Caco-2 (cell line): Measurements from ENCODE around the gene NFKB2. TPM values are rescaled to one million over a fixed set of nuclear protein-coding genes. Genes with fewer than 3 reads are reported as not detected.

Experiments used
- BruUV-seq: library from RNA; stranded (reverse); fragments of 400-500 nt; replicated peaks from 2 replicates; lab custom pipeline; 2021; lab: Mats Ljungman, UMichigan
- CTCF ChIA-PET: fragments of 300-600 bp; sonication (Branson Sonifier 250); formaldehyde crosslinking; loops from one replicate; lab custom pipeline; 2022; ENCODE audit warnings: antibody characterized with exemption; lab: Charles Lee
- POLR2A ChIA-PET: fragments of 300-600 bp; sonication (Branson Sonifier 250); formaldehyde crosslinking; loops from one replicate; lab custom pipeline; 2022; ENCODE audit warnings: antibody characterized with exemption; lab: Charles Lee
- DNase-seq, 2 experiments: peaks; one replicate each; pipeline versions ENCODE4 v3.0.0 to v3.0.0-alpha.2; 2020 to 2022
- H3K27me3 ChIP-seq: replicated peaks from 2 replicates; pipeline ENCODE4 v1.6.0; 2011; ENCODE audit warnings: low read length; ENCODE audit not compliant: control insufficient read depth, insufficient read depth
- H3K36me3 ChIP-seq: 2 replicates; pipeline ENCODE4 v1.5.1; 2011; ENCODE audit warnings: low read length; ENCODE audit not compliant: control insufficient read depth, insufficient read depth
- H3K4me1 ChIP-seq: fragments of 250-450 bp; sonication (Bioruptor Pico); 2 replicates; pipeline ENCODE4 v1.5.1; 2020; ENCODE audit warnings: mild to moderate bottlenecking
- H3K4me3 ChIP-seq: 2 replicates; pipeline ENCODE4 v1.5.1; 2011; ENCODE audit warnings: low read depth, mild to moderate bottlenecking, control low read depth, low read length
- H3K9me3 ChIP-seq: fragments of 250-450 bp; sonication (Bioruptor Pico); 2 replicates; pipeline ENCODE4 v1.5.1; 2020; ENCODE audit warnings: mild to moderate bottlenecking, moderate library complexity
- H3K27ac Mint-ChIP-seq: one replicate; pipeline ENCODE4 v1.8.0; 2022; ENCODE audit warnings: mixed read lengths; ENCODE audit not compliant: unreplicated experiment
- H3K27me3 Mint-ChIP-seq: one replicate; pipeline ENCODE4 v1.8.0; 2022; ENCODE audit warnings: mixed read lengths; ENCODE audit not compliant: insufficient read depth, unreplicated experiment
- H3K36me3 Mint-ChIP-seq: one replicate; pipeline ENCODE4 v1.8.0; 2022; ENCODE audit warnings: mild to moderate bottlenecking, mixed read lengths; ENCODE audit not compliant: insufficient read depth, unreplicated experiment
- H3K4me1 Mint-ChIP-seq: one replicate; pipeline ENCODE4 v1.8.0; 2022; ENCODE audit warnings: low read depth, mixed read lengths; ENCODE audit not compliant: unreplicated experiment
- H3K4me3 Mint-ChIP-seq: one replicate; pipeline ENCODE4 v1.8.0; 2022; ENCODE audit warnings: mild to moderate bottlenecking, moderate library complexity, mixed read lengths; ENCODE audit not compliant: unreplicated experiment
- H3K9me3 Mint-ChIP-seq: one replicate; pipeline ENCODE4 v1.8.0; 2022; ENCODE audit warnings: mixed read lengths; ENCODE audit not compliant: unreplicated experiment
- intact Hi-C: fragments of 100-400 bp; cut with micrococcal nuclease; formaldehyde crosslinking; loops from one replicate; pipeline ENCODE4 v1.10.0; 2022; ENCODE audit not compliant: unreplicated experiment
- total RNA-seq: library from RNA; stranded (reverse); gene quantifications from 2 replicates; pipeline ENCODE4 v1.2.3, GENCODE V29; 2022
- TF ChIP-seq, protein P1 (sequence below), 2 experiments: fragments of 200-600 bp in 1 of 2; IDR thresholded peaks; 1 replicate in 1 of 2; 2 replicates in 1 of 2; pipeline versions ENCODE4 v1.5.1 to v1.8.0; 2011 to 2022; ENCODE audit warnings: antibody characterized with exemption in 1 of 2, control low read depth in 1 of 2, inconsistent platforms in 1 of 2, low read depth in 1 of 2, low read length in 1 of 2, mild to moderate bottlenecking in 1 of 2, moderate library complexity in 1 of 2; ENCODE audit not compliant: insufficient read depth in 1 of 2, severe bottlenecking in 1 of 2, unreplicated experiment in 1 of 2

NFKB2 gene
- total RNA-seq, 1 experiment from 2014 or later: 36.5 TPM

DNA sequence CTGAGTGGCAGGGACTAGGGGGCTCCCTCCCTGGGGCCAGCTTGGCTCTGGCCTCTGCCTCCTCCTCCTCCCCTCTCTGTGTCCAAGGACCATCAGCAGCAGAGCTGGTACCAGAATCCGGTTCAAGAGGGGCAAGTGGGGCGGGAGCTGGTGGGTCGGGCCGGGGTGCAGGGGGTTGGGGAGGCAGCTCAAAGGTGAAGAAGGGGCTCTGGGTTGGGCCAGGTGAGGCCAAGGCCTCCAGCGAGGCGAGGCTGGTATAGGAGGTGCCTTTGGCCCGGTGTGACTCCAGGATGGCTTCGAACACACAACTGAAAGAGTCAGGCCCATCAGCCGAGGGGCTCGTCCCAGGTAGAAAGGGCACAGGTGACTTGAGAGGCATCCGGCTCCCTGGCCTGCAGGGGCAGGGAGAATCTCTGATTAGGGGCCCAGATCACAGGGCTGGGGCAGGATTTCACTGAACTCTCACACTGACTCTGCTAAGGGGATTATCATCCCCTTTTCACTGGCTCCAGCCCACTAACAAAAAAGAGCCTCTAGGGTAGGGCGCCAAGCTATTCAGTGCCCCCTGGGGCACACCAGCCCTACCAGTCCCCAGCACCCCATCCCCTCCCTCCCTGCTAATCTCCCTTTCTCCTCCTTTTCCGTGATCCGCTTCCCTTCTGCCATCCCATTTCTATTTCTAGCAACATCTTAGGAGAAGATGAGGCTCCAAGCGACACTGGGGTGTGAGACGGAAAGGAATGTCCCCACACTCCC lies 18.5 kb downstream of the NFKB2 start:
- peaks cover 2% of the 10 kb centered on the region for H3K4me1 Mint-ChIP-seq
- TF ChIP-seq, protein P1, sequence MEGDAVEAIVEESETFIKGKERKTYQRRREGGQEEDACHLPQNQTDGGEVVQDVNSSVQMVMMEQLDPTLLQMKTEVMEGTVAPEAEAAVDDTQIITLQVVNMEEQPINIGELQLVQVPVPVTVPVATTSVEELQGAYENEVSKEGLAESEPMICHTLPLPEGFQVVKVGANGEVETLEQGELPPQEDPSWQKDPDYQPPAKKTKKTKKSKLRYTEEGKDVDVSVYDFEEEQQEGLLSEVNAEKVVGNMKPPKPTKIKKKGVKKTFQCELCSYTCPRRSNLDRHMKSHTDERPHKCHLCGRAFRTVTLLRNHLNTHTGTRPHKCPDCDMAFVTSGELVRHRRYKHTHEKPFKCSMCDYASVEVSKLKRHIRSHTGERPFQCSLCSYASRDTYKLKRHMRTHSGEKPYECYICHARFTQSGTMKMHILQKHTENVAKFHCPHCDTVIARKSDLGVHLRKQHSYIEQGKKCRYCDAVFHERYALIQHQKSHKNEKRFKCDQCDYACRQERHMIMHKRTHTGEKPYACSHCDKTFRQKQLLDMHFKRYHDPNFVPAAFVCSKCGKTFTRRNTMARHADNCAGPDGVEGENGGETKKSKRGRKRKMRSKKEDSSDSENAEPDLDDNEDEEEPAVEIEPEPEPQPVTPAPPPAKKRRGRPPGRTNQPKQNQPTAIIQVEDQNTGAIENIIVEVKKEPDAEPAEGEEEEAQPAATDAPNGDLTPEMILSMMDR (IDR thresholded peaks at IDR 0.05; ENCODE audit: insufficient read depth in 1 of 2, low read depth in 1 of 2, low read length in 1 of 2, severe bottlenecking in 1 of 2, unreplicated experiment in 1 of 2): no peak
- no peak overlapping the region for H3K4me3 Mint-ChIP-seq
- no peak for DNase-seq
- H3K9me3 Mint-ChIP-seq: no peaks in the 10 kb centered on the region
- no peak overlapping the region for H3K4me3 ChIP-seq
- intact Hi-C loops: no loop called here
- H3K27ac Mint-ChIP-seq: no peak overlapping the region
- no peaks in the 10 kb centered on the region for H3K36me3 ChIP-seq
- H3K4me1 ChIP-seq: peaks cover 4% of the 10 kb centered on the region; the same call in 1 of the 2 replicates
- no TSS peak for BruUV-seq
- H3K27me3 Mint-ChIP-seq: peaks cover 12% of the 10 kb centered on the region
- POLR2A ChIA-PET: no interaction called here
- H3K9me3 ChIP-seq: no peaks in the 10 kb centered on the region
- H3K27me3 ChIP-seq: peaks cover 1% of the 10 kb centered on the region; the same call in 1 of the 2 replicates
- CTCF ChIA-PET: no interaction called here
- H3K36me3 Mint-ChIP-seq: peaks cover 2% of the 10 kb centered on the region

DNA sequence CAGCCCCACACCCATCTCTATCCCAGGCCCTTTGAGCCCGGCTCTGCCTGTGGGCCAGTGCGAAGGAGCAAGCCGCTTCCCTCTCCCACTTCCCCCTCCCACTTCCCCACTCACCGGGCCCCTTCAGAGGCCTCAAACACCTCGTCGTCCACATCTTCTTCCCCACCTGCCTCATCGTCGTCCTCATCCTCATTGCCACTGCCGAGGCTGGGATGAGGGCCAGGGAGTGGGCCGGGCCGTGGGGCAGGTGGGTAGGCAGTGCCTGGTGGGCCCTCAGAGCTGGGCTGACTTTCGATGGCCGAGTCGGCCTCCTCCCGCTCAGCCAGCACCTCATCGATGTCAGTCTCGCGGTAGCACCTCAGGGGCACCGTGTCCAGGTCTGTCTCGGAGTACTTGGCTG lies 19.2 kb downstream of the NFKB2 start:
- H3K4me1 ChIP-seq: peaks cover 4% of the 10 kb centered on the region; the same call in 1 of the 2 replicates

DNA sequence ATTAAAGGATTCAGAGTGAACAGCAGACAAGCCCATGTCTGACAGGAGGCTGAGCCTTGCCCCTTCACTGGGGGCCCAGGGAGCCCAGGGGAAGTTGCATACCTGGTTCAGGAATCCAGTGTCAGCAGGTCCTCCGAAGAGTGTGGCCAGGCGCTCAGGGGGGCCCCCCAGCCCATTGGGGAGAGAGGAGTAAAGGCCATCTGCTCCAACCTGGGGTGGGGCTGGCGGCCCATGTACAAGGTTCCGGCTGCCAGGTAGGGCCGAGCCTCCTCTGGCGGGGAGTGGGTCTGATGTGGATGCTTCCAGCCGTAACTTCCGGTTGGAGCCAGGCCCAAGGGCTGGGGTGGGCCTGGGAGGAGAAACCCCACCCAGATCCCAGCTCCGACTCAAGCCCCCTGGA lies 20.8 kb downstream of the NFKB2 start:
- ChIA-PET CTCF (interaction anchor here (0.7 kb wide), 1 partner anchor 12 kb away, joined by 3 read pairs; no protein-coding TSS in a partner anchor), POLR2A (no interaction called here)
- H3K4me3 ChIP-seq: no peak overlapping the region
- no TSS peak for BruUV-seq
- no peak overlapping the region for H3K4me3 Mint-ChIP-seq
- TF ChIP-seq, protein P1 (IDR thresholded peaks at IDR 0.05; ENCODE audit: insufficient read depth in 1 of 2, low read depth in 1 of 2, low read length in 1 of 2, severe bottlenecking in 1 of 2, unreplicated experiment in 1 of 2): no peak
- H3K4me1 ChIP-seq: peaks cover 4% of the 10 kb centered on the region; the same call in 1 of the 2 replicates
- no peaks in the 10 kb centered on the region for H3K9me3 Mint-ChIP-seq
- H3K27me3 Mint-ChIP-seq: peaks cover 2% of the 10 kb centered on the region
- H3K27ac Mint-ChIP-seq: no peak overlapping the region
- intact Hi-C loops: no loop called here
- peaks cover 1% of the 10 kb centered on the region; the same call in 1 of the 2 replicates for H3K27me3 ChIP-seq
- H3K4me1 Mint-ChIP-seq: peaks cover 7% of the 10 kb centered on the region
- H3K36me3 Mint-ChIP-seq: peaks cover 21% of the 10 kb centered on the region
- H3K36me3 ChIP-seq: no peaks in the 10 kb centered on the region
- no peaks in the 10 kb centered on the region for H3K9me3 ChIP-seq
- no peak for DNase-seq

More for the DNA sequence above, 19.2 kb downstream of the NFKB2 start:
- peaks cover 1% of the 10 kb centered on the region; the same call in 1 of the 2 replicates for H3K27me3 ChIP-seq
- no peak overlapping the region for H3K4me3 Mint-ChIP-seq
- TF ChIP-seq, protein P1 (IDR thresholded peaks at IDR 0.05; ENCODE audit: insufficient read depth in 1 of 2, low read depth in 1 of 2, low read length in 1 of 2, severe bottlenecking in 1 of 2, unreplicated experiment in 1 of 2): no peak
- peaks cover 7% of the 10 kb centered on the region for H3K4me1 Mint-ChIP-seq
- intact Hi-C loops: no loop called here
- no peak for DNase-seq
- POLR2A ChIA-PET: no interaction called here
- H3K27me3 Mint-ChIP-seq: peaks cover 8% of the 10 kb centered on the region
- H3K4me3 ChIP-seq: no peak overlapping the region
- no peaks in the 10 kb centered on the region for H3K9me3 Mint-ChIP-seq
- peaks cover 9% of the 10 kb centered on the region for H3K36me3 Mint-ChIP-seq
- no peaks in the 10 kb centered on the region for H3K36me3 ChIP-seq
- BruUV-seq: no TSS peak
- CTCF ChIA-PET: no interaction called here
- H3K27ac Mint-ChIP-seq: no peak overlapping the region
- H3K9me3 ChIP-seq: no peaks in the 10 kb centered on the region
